Stomach smooth muscle (tissue), 2 donors: Measurements from ENCODE around the gene KIF5A.
"Not testable (repeated sequence)": the region's sequence is repeated elsewhere in the genome, so short reads cannot be mapped to it uniquely, and the experiment has no call there.

Experiments
- H3K27ac ChIP-seq: one replicate; pipeline ENCODE4 v1.7.0; 2013; ENCODE audit warnings: mild to moderate bottlenecking, low read length, inconsistent platforms
- H3K27me3 ChIP-seq, 2 donors: one replicate each; pipeline ENCODE4 v1.7.0; 2013; ENCODE audit warnings: low read length in 2 of 2; ENCODE audit not compliant: insufficient read depth in 2 of 2, control insufficient read depth in 1 of 2
- H3K36me3 ChIP-seq, 2 donors: one replicate each; pipeline ENCODE4 v1.7.0; 2013; ENCODE audit warnings: low read length in 2 of 2; ENCODE audit not compliant: control insufficient read depth in 2 of 2, insufficient read depth in 2 of 2
- H3K4me1 ChIP-seq: one replicate; pipeline ENCODE4 v1.7.0; 2013; ENCODE audit warnings: low read length; ENCODE audit not compliant: control insufficient read depth, insufficient read depth
- H3K4me3 ChIP-seq, 2 donors: one replicate each; pipeline ENCODE4 v1.7.0; 2013; ENCODE audit warnings: low read length in 2 of 2
- H3K9ac ChIP-seq, 2 donors: one replicate each; pipeline ENCODE4 v1.7.0; 2013; ENCODE audit warnings: low read length in 2 of 2, mild to moderate bottlenecking in 1 of 2
- H3K9me3 ChIP-seq, 2 donors: one replicate each; pipeline ENCODE4 v1.7.0; 2013; ENCODE audit warnings: low read length in 2 of 2; ENCODE audit not compliant: control insufficient read depth in 2 of 2
- donor health status: healthy.
- donor health status: Pancreatic carcinoma.

The KIF5A gene

DNA sequence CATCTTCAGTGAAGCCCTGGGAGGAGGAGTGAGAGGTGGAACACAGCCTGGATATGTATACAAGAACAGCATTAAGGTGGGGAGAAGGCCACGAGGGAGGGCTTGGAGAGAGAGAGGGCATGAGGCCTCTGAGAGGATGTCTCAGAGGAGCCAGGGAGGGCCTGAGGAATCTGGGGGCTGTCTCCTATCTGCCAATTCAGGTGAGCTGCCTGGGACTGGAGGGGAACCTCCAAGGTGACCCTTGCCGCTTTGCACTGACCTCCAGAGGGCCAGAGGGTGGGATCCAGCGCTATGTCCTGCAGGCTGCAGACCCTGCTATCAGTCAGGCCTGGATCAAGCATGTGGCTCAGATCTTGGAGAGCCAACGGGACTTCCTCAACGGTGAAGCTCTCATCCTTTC, 65.8 kb downstream of the KIF5A start:
- no peaks in the 10 kb centered on the region for H3K9me3 ChIP-seq
- H3K4me1 ChIP-seq = peaks cover 35% of the 10 kb centered on the region
- no peak overlapping the region for H3K4me3 ChIP-seq
- no peak overlapping the region for H3K27ac ChIP-seq
- peaks cover 27 to 36% of the 10 kb centered on the region in 2 donors for H3K36me3 ChIP-seq
- H3K27me3 ChIP-seq = peaks cover 0 to 4% of the 10 kb centered on the region in 2 donors
- no peak overlapping the region for H3K9ac ChIP-seq

DNA sequence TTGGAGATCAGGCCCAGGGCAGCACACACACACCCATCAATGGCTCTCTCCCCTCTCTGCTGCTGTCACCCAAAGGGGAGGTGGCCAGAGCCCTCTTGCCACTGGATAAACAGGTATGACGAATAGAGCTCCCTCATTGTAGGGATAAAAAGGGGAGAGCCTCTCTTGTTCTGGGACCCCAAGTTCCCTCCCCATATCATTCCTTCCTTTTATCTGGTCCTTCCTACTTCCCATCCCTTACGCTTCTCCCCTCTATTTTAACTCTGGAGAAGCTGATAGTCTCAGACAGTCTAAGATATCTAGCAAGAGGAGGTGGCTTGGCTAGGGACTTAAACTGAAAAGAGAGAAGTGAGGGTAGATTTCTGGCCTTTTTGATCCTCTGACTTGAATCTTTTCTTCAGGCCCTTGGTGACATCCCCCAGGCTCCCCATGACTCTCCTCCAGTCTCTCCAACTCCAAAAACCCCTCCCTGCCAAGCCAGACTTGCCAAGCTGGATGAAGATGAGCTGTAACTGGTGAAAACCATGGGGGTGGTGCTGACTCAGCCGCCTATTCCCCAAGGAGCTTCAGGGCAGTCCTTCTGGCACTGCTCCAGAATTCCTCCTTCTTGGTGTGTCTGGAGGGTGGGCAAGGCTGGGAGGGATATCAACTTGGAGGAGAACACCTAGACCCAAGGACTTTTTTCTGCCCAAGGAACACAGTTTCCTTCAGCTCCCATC, 66.7 kb downstream of the KIF5A start:
- H3K27me3 ChIP-seq = peaks cover 0 to 5% of the 10 kb centered on the region in 2 donors
- H3K9me3 ChIP-seq = no peaks in the 10 kb centered on the region
- peaks cover 38% of the 10 kb centered on the region for H3K4me1 ChIP-seq
- H3K36me3 ChIP-seq = peaks cover 27 to 36% of the 10 kb centered on the region in 2 donors
- H3K9ac ChIP-seq = no peak overlapping the region
- peak overlapping the region; percentile 24 for H3K27ac ChIP-seq
- no peak overlapping the region for H3K4me3 ChIP-seq

DNA sequence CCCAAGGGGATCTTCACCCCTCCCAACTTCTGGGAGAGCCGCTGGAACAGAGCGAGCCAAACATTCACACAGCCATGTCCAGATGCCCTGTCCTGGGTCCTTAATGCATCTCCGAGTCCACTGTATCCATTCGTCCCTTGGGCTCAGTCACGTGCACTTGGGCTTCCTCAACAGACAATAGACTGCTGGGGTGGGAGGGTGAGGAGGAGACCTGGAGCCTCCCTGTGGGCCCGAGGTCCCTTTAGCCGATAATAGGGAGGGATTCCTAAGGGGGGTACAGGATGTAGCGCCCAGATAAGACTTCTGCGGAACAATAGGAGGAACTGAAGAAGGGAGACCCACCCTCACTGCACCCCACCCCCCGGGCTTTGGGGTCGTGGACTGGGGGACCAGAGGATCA, 68.1 kb downstream of the KIF5A start:
- Histone ChIP-seq H3K4me3 (no peak overlapping the region), H3K9me3 (no peaks in the 10 kb centered on the region), H3K36me3 (peaks cover 27 to 35% of the 10 kb centered on the region in 2 donors), H3K27me3 (peaks cover 0 to 5% of the 10 kb centered on the region in 2 donors), H3K9ac (no peak overlapping the region), H3K27ac (no peak overlapping the region), H3K4me1 (peaks cover 32% of the 10 kb centered on the region)

DNA sequence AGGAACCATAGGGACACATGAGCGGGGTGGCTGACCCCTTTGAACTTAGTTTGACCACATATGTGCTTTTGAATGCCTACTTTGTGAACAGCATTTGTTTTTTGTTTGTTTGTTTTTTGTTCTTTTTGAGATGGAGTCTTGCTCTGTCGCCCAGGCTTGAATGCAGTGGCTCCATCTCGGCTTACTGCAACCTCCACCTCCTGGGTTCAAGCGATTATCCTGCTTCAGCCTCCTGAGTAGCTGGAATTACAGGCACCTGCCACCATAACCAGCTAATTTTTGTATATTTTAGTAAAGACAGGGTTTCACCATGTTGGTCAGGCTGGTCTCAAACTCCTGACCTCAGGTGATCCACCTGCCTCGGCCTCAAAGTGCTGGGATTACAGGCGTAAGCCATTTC, 68.6 kb downstream of the KIF5A start:
- not testable (repeated sequence) for H3K27me3 ChIP-seq, H3K27ac ChIP-seq, H3K9ac ChIP-seq, H3K4me3 ChIP-seq, H3K9me3 ChIP-seq
- peaks cover 27 to 31% of the 10 kb centered on the region in 2 donors for H3K36me3 ChIP-seq
- H3K4me1 ChIP-seq = peaks cover 27% of the 10 kb centered on the region

DNA sequence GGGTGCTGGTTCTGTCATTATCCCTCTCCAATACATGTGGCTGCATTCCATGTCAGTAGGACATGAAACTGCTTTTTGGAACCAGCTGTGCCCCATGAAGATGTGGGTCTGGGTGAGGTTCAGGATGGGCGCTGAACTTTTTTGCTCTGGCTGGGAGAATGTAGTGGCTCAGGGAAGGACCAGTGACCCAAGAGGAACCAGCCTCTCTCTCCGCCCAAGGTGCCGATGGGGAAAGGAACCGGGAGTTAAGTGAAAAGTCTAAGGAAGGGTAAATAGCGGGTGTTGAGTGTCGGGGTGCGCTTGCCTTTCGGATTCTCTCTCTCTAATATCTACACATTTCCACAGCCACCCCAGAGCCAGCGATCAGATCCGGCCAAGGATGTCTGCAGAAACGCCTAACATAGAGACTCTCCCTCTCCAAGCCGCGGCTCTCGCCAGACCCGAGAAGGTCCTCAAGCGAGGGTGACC, 69.2 kb downstream of the KIF5A start:
- Histone ChIP-seq H3K27ac (no peak overlapping the region), H3K4me1 (peaks cover 21% of the 10 kb centered on the region), H3K27me3 (peaks cover 2 to 5% of the 10 kb centered on the region in 2 donors)

DNA sequence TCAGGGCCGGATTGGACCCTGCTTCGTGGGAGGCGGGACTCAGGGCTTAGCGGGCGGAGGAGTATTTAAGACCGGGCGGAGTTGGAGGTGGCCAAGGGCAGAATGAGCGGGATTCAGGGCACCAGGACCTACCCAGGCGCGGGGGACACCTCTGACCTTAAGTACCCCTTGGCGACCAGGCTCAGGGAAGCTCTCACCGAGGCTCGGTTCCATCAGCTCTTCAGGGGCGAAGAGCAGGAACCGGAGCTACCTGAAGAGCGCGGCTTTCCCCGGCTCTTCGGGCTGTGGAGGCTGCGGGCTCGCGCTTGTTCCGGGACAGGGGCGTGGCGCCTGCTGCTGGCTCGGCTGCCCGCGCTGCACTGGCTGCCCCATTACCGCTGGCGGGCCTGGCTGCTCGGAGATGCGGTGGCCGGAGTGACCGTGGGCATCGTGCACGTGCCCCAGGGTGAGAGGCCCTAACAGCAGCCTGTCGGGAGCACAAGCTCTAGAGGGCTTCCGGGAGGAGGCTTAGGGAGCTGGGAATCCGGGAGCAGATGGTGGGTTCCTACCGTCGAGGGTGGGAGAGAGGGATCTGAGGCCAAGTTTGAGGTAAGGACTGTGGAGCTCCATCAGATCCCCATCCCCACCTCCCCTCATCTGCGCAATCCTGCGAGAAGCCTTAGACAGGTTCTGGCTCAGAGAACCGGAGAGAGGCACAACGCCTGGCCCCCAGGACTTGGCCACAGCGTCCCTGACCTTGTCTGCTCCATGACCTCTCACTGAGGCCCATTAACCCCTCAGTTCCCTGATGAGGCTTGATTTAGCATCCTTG, 69.8 kb downstream of the KIF5A start:
- Histone ChIP-seq H3K27me3 (peaks cover 5 to 7% of the 10 kb centered on the region in 2 donors), H3K4me3 (no peak overlapping the region), H3K4me1 (peaks cover 15% of the 10 kb centered on the region)

More for the DNA sequence above, 69.2 kb downstream of the KIF5A start:
- no peak overlapping the region for H3K4me3 ChIP-seq
- H3K9ac ChIP-seq = no peak overlapping the region
- H3K9me3 ChIP-seq = no peaks in the 10 kb centered on the region
- H3K36me3 ChIP-seq = peaks cover 21 to 27% of the 10 kb centered on the region in 2 donors

DNA sequence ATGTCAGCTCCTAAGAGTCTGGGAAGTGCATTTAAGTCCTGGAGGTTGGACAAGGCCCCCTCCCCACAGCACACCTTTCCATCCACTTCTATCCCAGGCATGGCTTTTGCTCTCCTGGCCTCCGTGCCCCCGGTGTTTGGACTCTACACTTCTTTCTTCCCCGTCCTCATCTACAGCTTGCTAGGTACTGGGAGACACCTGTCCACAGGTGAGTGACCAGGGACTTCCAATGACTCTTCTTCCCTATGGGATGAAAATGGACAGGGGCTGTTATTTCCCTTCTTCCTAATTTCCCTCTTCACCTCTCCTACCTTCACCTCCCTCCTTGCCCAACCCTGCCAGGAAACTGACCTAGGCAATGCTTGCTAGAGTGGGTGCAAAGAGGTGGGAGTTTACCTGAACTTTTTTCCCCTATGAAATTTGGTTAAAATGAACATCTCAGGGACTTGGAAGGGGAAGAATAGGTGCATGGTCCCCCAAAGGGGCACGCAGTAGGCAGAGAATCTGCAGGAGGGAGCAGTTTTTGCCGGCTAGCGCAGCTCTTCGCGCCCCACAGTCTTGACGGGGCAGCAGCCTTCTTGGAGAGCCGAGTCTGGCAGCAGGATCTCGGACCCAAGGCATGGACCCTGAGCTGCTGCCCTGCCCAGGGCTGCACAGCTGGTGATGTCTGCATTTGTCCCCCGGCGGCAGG, 70.5 kb downstream of the KIF5A start:
- Histone ChIP-seq H3K27ac (no peak overlapping the region), H3K27me3 (peaks cover 9 to 10% of the 10 kb centered on the region in 2 donors), H3K36me3 (peaks cover 21 to 26% of the 10 kb centered on the region in 2 donors), H3K4me1 (peaks cover 13% of the 10 kb centered on the region), H3K9ac (no peak overlapping the region), H3K9me3 (no peaks in the 10 kb centered on the region), H3K4me3 (no peak overlapping the region)

More for the DNA sequence above, 69.8 kb downstream of the KIF5A start:
- Histone ChIP-seq H3K9me3 (no peaks in the 10 kb centered on the region), H3K27ac (no peak overlapping the region), H3K36me3 (peaks cover 21 to 26% of the 10 kb centered on the region in 2 donors), H3K9ac (no peak overlapping the region)

DNA sequence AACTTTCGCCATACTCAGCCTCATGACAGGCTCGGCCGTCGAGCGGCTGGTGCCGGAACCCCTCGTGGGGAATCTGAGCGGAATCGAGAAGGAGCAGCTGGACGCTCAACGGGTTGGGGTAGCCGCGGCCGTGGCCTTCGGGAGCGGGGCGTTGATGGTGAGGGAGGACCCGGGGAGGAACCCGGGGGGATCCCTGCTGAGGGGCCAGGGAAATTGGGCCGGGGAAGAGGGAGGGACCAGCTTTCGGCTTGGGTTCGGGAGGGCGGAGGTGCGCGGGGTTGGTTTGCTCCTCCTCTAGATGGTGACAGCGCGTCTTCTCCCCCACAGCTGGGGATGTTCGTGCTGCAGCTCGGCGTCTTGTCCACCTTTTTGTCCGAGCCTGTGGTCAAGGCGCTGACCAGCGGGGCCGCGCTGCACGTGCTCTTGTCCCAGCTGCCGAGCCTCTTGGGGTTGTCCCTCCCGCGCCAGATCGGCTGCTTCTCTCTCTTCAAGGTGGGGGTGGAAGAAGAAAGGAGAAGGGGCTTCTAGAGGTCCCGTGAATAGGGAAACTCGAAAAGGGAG, 71.2 kb downstream of the KIF5A start:
- H3K27ac ChIP-seq = no peak overlapping the region
- H3K4me1 ChIP-seq = peaks cover 8% of the 10 kb centered on the region
- peak overlapping the region; percentile 53 to 70 for H3K4me3 ChIP-seq
- H3K9ac ChIP-seq = no peak overlapping the region
- no peaks in the 10 kb centered on the region for H3K9me3 ChIP-seq
- H3K36me3 ChIP-seq = peaks cover 15 to 22% of the 10 kb centered on the region in 2 donors
- H3K27me3 ChIP-seq = peaks cover 9 to 10% of the 10 kb centered on the region in 2 donors

DNA sequence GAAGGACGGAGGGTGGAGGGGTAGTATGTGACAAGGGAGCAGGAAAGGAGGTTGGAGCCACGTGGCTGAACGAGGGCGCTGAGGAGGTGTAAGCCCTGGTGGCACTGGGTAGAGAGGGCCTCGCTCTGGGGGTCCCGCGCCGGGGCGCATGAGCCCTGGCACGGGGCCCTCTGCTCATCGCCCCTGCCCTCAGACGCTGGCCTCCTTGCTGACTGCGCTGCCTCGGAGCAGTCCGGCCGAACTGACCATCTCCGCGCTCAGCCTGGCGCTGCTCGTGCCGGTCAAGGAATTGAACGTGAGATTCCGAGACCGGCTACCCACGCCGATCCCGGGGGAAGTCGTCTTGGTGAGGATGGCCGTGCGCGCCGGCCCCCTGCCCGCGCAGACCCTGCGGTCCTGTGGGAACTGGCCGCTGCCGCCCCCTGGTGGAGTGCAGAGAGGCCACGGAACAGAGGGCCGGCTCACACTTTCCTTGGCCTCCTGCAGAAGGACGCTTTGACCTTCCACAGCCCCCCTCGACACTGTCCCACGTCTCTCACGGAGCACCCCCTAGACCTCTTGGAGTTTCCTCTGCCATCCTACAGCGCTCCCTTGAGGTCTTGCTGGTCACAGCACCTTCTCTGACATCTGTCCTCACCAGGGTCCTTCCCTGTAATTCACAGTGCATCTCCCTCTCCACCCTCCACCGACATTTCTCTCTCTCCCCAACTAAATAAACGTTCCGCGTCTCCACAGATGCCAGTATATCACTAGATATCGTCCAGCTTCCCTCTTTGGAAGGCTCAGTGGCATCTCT, 71.9 kb downstream of the KIF5A start:
- H3K36me3 ChIP-seq = peaks cover 10 to 15% of the 10 kb centered on the region in 2 donors
- no peaks in the 10 kb centered on the region for H3K9me3 ChIP-seq
- peaks cover 8% of the 10 kb centered on the region for H3K4me1 ChIP-seq
- H3K27me3 ChIP-seq = peaks cover 12 to 15% of the 10 kb centered on the region in 2 donors
- no peak overlapping the region for H3K27ac ChIP-seq
- H3K9ac ChIP-seq = peak overlapping the region in 1 of 2 donors; percentile 21
- peak overlapping the region; percentile 53 to 70 for H3K4me3 ChIP-seq
